RWPE1 (cell line): ENCODE results near the gene EIF5AL1.
"Not testable (repeated sequence)": the region's sequence is repeated elsewhere in the genome, so short reads cannot be mapped to it uniquely, and the experiment has no call there.

Experiments
- CTCF ChIA-PET: fragments of 350-600 bp; sonication (Branson Sonifier 250); formaldehyde crosslinking; extraction: SDS; loops from one replicate; lab custom pipeline; 2021; lab: Yijun Ruan, JAX
- POLR2A ChIA-PET: fragments of 400-600 bp; formaldehyde crosslinking; extraction: SDS; loops from one replicate; lab custom pipeline; 2020; ENCODE audit warnings: antibody characterized with exemption; ENCODE audit not compliant: low non-redundant PET; lab: Yijun Ruan, JAX
- DNase-seq: peaks from one replicate; pipeline ENCODE4 v3.0.0; 2012; ENCODE audit warnings: low spot score
- H3K27ac ChIP-seq: fragments of 450-650 bp; 2 replicates; pipeline ENCODE4 v1.5.1; 2017
- TF ChIP-seq, protein P1 (sequence below): fragments of 450-650 bp; conservative IDR thresholded peaks from 2 replicates; pipeline ENCODE4 v1.5.1; 2017; ENCODE audit warnings: low read depth, mild to moderate bottlenecking

EIF5AL1 gene

DNA sequence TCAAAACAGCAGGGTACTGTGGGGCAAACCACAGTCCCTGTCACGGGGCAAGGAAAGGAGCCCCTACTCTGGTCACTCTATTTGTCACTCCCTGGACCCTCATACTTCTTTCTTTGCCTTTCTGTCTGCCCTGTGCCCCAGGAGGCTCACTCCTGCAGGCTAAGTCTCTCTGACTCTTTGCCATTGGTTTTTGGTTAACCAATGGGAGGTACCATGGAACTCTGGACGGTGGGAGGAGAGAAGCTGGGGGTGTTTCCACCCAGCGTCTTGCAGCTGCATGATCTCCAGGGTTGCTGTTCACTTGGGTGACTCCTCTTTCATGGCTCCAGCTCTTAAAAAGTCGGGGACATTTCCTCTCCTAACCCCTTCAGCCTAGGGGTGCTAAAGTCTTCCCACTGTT, 15.4 kb upstream of the EIF5AL1 start:
- POLR2A ChIA-PET: no interaction called here

DNA sequence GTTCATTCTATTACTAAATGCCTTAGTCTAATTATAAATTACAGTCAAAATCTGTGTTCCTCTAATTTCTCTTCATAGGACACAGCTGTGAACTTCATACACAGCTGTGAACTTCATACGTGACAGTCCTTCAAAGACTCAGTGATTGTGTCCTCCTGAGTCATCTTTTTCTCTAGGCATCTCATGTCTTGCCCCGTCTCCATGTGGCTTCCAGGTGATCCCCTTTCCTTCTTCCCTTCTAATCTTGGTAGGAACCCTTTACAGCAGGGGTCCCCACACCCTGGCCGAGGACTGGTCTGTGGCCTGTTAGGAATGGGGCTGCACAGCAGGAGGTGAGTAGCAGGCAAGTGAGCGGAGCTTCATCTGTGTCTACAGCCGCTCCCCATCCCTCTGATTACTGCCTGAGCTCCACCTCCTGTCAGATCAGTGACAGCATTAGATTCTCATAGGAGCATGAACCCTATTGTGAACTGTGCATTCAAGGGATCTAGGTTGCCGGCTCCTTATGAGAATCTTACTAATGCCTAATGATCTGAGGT, 14.0 kb upstream of the EIF5AL1 start:
- DNase-seq: no peak
- ChIA-PET CTCF (no interaction called here), POLR2A (no interaction called here)
- TF ChIP-seq, protein P1, sequence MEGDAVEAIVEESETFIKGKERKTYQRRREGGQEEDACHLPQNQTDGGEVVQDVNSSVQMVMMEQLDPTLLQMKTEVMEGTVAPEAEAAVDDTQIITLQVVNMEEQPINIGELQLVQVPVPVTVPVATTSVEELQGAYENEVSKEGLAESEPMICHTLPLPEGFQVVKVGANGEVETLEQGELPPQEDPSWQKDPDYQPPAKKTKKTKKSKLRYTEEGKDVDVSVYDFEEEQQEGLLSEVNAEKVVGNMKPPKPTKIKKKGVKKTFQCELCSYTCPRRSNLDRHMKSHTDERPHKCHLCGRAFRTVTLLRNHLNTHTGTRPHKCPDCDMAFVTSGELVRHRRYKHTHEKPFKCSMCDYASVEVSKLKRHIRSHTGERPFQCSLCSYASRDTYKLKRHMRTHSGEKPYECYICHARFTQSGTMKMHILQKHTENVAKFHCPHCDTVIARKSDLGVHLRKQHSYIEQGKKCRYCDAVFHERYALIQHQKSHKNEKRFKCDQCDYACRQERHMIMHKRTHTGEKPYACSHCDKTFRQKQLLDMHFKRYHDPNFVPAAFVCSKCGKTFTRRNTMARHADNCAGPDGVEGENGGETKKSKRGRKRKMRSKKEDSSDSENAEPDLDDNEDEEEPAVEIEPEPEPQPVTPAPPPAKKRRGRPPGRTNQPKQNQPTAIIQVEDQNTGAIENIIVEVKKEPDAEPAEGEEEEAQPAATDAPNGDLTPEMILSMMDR: no peak
- no peak overlapping the region for H3K27ac ChIP-seq

More for the DNA sequence above, 15.4 kb upstream of the EIF5AL1 start:
- TF ChIP-seq, protein P1: no peak
- CTCF ChIA-PET: interaction anchor here (2.4 kb wide), 1 partner anchor 122 kb away, joined by 11 read pairs; no protein-coding TSS in a partner anchor
- DNase-seq: no peak
- no peak overlapping the region for H3K27ac ChIP-seq

DNA sequence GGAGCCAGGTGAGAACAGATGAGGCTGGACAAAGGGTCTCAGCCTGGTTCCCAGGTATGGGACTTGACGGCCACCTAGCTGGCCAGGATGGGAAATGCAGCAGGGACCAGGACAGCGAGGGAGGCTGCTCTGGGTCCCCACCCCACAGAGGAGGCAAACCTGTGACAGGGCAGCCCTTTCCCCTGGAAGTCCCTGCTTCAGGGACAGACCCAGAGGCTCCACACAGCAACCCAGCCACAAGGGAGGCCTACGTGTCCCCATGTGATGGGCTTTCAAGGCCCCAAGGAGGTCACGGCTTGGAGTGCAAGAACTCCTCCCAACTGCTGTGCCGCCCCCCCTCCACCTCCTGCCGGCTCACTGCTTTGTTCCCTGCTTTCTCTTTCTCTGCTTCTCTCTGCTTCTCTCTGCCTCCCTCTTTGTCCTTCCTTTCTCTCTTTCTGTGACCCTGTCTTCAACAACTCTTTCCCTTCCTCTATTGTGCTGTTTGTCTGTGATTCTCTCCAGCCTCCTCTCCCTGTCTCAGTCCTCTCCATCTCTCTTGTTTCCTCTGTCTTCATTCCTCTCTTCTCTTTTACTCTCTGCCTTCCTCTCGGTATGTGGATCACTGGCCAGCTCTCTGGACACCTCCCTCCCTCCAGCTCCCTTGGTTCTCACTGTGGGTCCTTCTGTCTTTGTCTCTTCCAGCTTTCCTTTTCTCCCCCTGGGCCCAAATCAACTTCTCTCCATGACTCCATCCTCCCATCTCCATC, 9.6 kb upstream of the EIF5AL1 start:
- DNase-seq: no peak
- CTCF ChIA-PET: interaction anchor here (0.6 to 2.9 kb wide), 4 partner anchors 26 to 735 kb away, joined by 3 to 20 read pairs (median 4); no protein-coding TSS in a partner anchor

DNA sequence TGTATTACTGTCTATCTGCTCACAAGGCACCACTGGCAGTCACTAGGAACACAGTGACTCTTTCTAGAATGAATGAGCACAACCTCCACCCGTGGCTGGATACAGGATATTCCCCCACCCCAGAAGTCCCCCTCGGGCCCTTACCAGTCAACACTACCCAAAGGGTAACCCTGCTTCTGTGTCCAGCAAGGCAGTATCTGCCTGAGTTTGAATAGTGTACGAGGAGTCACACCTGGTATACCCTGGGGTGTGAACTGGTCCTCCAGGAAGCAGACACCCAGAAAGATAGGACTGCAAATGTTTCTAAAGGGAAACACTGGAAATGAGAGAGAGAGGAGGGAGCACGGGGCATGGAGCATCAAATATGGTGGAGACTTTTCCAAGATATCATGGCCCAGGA, 8.5 kb upstream of the EIF5AL1 start:
- H3K27ac ChIP-seq, CTCF ChIA-PET, DNase-seq, POLR2A ChIA-PET: not testable (repeated sequence)

More for the DNA sequence above, 9.6 kb upstream of the EIF5AL1 start:
- TF ChIP-seq, protein P1: peak; percentile 51
- H3K27ac ChIP-seq: no peak overlapping the region
- POLR2A ChIA-PET: no interaction called here

DNA sequence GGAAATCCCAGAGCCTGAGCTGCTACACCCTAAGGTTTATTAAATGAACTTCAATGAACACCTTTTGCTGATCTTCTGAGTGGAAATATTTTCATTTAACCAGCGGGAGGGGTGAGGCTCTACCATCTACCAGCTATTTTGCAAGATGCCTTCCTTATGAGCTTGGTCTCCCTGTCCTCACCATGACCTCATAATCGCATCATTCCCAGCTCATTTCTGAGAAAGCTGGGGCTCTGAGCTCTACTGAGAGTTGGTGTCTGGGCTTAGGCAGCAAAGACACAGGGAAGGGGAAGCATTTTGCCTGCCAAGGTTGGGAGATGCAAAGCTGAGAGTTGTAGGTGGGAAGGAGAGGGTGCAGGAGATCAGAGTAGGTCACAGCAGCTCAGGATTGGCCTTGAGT, 7.8 kb upstream of the EIF5AL1 start:
- POLR2A ChIA-PET, H3K27ac ChIP-seq, CTCF ChIA-PET, DNase-seq: not testable (repeated sequence)

DNA sequence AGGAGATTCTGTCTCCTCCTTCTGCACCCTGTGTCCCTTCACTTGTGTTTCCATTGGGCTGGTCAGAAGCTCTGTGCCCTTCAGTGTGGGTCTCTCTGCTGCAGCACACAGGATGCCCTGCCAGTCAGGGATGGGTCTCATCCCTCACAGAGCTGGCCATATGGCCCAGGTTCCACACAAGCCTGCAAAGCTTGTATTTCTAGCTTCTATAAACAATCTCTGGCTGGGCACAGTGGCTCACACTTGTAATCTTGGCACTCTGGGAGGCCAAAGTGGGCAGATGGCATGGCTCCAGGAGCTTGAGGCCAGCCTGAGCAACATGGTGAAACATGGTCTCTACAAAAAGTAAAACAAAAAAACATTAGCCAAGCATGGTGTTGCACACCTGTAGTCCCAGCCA, 7.0 kb upstream of the EIF5AL1 start:
- DNase-seq: not testable (repeated sequence)

DNA sequence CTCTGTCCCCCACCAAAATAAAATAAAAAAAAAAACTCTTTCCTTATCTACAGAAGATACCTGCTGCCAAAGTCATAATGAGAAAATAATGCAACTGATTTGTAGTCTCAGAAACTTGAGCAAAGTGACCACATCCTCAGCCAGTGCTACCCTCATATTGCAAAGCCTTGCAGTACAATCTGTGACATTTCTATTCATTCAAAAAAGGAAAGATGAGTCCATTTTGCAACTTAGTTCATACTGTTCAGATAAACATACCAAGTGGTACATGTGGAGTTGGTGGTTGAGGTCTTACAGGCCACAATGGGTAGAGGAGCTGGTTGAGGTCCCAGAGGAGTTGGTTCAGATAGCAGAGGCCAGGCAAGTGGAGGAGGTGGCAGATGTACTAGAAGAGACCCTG, 6.5 kb upstream of the EIF5AL1 start:
- no peak overlapping the region for H3K27ac ChIP-seq
- ChIA-PET POLR2A (no interaction called here), CTCF (interaction anchor here (0.7 to 1.4 kb wide), 2 partner anchors 117 to 131 kb away, joined by 3 read pairs; no protein-coding TSS in a partner anchor)
- TF ChIP-seq, protein P1: no peak
- no peak for DNase-seq

More for the DNA sequence above, 7.0 kb upstream of the EIF5AL1 start:
- H3K27ac ChIP-seq, POLR2A ChIA-PET, CTCF ChIA-PET: not testable (repeated sequence)
